Gastroesophageal sphincter (tissue), 4 donors: ENCODE data around the gene ZFYVE28. TPM values are rescaled to one million over a fixed set of nuclear protein-coding genes. Genes with fewer than 3 reads are reported as not detected.

Experiments
- ATAC-seq: fragments of 150-250 bp; one replicate; pipeline ENCODE4 v1.9.1; 2016; ENCODE audit warnings: mild to moderate bottlenecking, moderate library complexity
- H3K27ac ChIP-seq, 4 donors: fragments of 200-600 bp; sonication (generic) in 3 of 4; 1 replicate in 3 of 4; 2 replicates in 1 of 4; pipeline ENCODE4 v1.5.1; 2016 to 2019
- H3K27me3 ChIP-seq: fragments of 200-600 bp; sonication (generic); one replicate; pipeline ENCODE4 v1.5.1; 2019
- H3K36me3 ChIP-seq, 2 donors: fragments of 200-600 bp; sonication (generic); one replicate each; pipeline ENCODE4 v1.5.1; 2019; ENCODE audit warnings: control low read depth in 1 of 2
- H3K4me1 ChIP-seq, 3 donors: fragments of 200-600 bp; sonication (generic); 1 replicate in 2 of 3; 2 replicates in 1 of 3; pipeline ENCODE4 v1.5.1; 2016 to 2019; ENCODE audit warnings: control low read depth in 2 of 3
- H3K4me3 ChIP-seq, 2 donors: fragments of 200-600 bp; sonication (generic); one replicate each; pipeline ENCODE4 v1.5.1; 2019; ENCODE audit warnings: mild to moderate bottlenecking in 1 of 2, moderate library complexity in 1 of 2
- H3K9me3 ChIP-seq, 3 donors: fragments of 200-600 bp; sonication (generic); one replicate each; pipeline ENCODE4 v1.5.1; 2017 to 2019; ENCODE audit warnings: control low read depth in 2 of 3
- CTCF ChIP-seq, 4 experiments: fragments of 200-600 bp in 2 of 4; fragments of 450-650 bp in 2 of 4; sonication (generic) in 1 of 4; IDR thresholded peaks; one replicate each; pipeline ENCODE4 v1.5.1; 2017 to 2019; ENCODE audit warnings: antibody characterized with exemption in 4 of 4, mild to moderate bottlenecking in 2 of 4, moderate library complexity in 2 of 4
- EP300 ChIP-seq: sonication (generic); formaldehyde crosslinking; IDR thresholded peaks from one replicate; pipeline ENCODE4 v1.6.1; 2017; ENCODE audit warnings: antibody characterized with exemption, mild to moderate bottlenecking
- POLR2A ChIP-seq, 2 donors: fragments of 450-650 bp; IDR thresholded peaks; one replicate each; pipeline ENCODE4 v1.6.1; 2017; ENCODE audit warnings: antibody characterized with exemption in 2 of 2, mild to moderate bottlenecking in 2 of 2, moderate library complexity in 1 of 2
- POLR2AphosphoS5 ChIP-seq: sonication (generic); formaldehyde crosslinking; IDR thresholded peaks from one replicate; pipeline ENCODE4 v1.6.1; 2017; ENCODE audit warnings: antibody characterized with exemption
- WGBS, 2 donors: methylation state at CpG; one replicate each; pipeline ENCODE4 v1.1.5; 2018; ENCODE audit warnings: low coverage in 1 of 2; 5-methylcytosine and 5-hydroxymethylcytosine counted together
- total RNA-seq, 4 donors: library from RNA; depleted of rRNA; stranded (reverse); fragments of >200 nt; gene quantifications; one replicate each; pipeline ENCODE4 v1.1.0, GENCODE V29; 2016

Gene ZFYVE28
- total RNA-seq, 4 donors from 2014 or later, result 4.4 to 12.0 (median 8.2) TPM

- H3K27me3 ChIP-seq, result peaks cover 14% of the 10 kb centered on the region
- TF ChIP-seq POLR2AphosphoS5 (no peak), EP300 (no peak), CTCF (IDR thresholded peaks at IDR 0.05) (no peak), POLR2A (IDR thresholded peaks at IDR 0.05) (no peak)
- no peak overlapping the region for H3K4me3 ChIP-seq
- WGBS, 2 donors, result 83 to 100% methylated on average over 2 of the region's 15 CpGs
- H3K36me3 ChIP-seq, result no peaks in the 10 kb centered on the region
- ATAC-seq, result no peak
- H3K27ac ChIP-seq, result no peak overlapping the region
- H3K4me1 ChIP-seq, result peaks cover 0 to 20% (median 11%) of the 10 kb centered on the region in 3 donors
- H3K9me3 ChIP-seq, result no peaks in the 10 kb centered on the region
Measured at GRCh38 chr4:2461246-2461960, 43.0 kb upstream of the ZFYVE28 start.

- no peaks in the 10 kb centered on the region for H3K9me3 ChIP-seq
- H3K4me3 ChIP-seq, result no peak overlapping the region
- TF ChIP-seq CTCF (IDR thresholded peaks at IDR 0.05) (no peak), POLR2A (IDR thresholded peaks at IDR 0.05) (no peak), EP300 (no peak), POLR2AphosphoS5 (no peak)
- no peak overlapping the region for H3K27ac ChIP-seq
- WGBS, 2 donors, result 81 to 94% methylated on average over 9 to 12 of the region's 19 CpGs
- ATAC-seq, result no peak
- peaks cover 0 to 20% (median 11%) of the 10 kb centered on the region in 3 donors for H3K4me1 ChIP-seq
- peaks cover 17% of the 10 kb centered on the region for H3K27me3 ChIP-seq
- H3K36me3 ChIP-seq, result no peaks in the 10 kb centered on the region
Measured at GRCh38 chr4:2459589-2460349, 41.3 kb upstream of the ZFYVE28 start.

- TF ChIP-seq EP300, result no peak
- TF ChIP-seq POLR2AphosphoS5, result no peak
- TF ChIP-seq CTCF (IDR thresholded peaks at IDR 0.05), result no peak
- TF ChIP-seq POLR2A (IDR thresholded peaks at IDR 0.05), result no peak
- peaks cover 0 to 20% (median 11%) of the 10 kb centered on the region in 3 donors for H3K4me1 ChIP-seq
- no peaks in the 10 kb centered on the region for H3K36me3 ChIP-seq
- WGBS, 2 donors, result 78 to 80% methylated on average over 4 to 6 of the region's 38 CpGs
- H3K27me3 ChIP-seq, result peaks cover 17% of the 10 kb centered on the region
- no peak overlapping the region for H3K27ac ChIP-seq
- H3K4me3 ChIP-seq, result no peak overlapping the region
- H3K9me3 ChIP-seq, result no peaks in the 10 kb centered on the region
- ATAC-seq, result no peak
Measured at GRCh38 chr4:2458546-2459491, 40.4 kb upstream of the ZFYVE28 start.

- H3K4me1 ChIP-seq, result peaks cover 0 to 11% (median 6%) of the 10 kb centered on the region in 3 donors
- 76 to 84% methylated on average over 13 to 17 of the region's 24 CpGs for WGBS, 2 donors
- no peak for TF ChIP-seq EP300
- no peak for TF ChIP-seq POLR2AphosphoS5
- no peak for TF ChIP-seq CTCF (IDR thresholded peaks at IDR 0.05)
- TF ChIP-seq POLR2A (IDR thresholded peaks at IDR 0.05), result no peak
- no peak overlapping the region for H3K4me3 ChIP-seq
- H3K27ac ChIP-seq, result no peak overlapping the region
- H3K9me3 ChIP-seq, result no peaks in the 10 kb centered on the region
- H3K27me3 ChIP-seq, result peaks cover 17% of the 10 kb centered on the region
- ATAC-seq, result no peak
- H3K36me3 ChIP-seq, result no peaks in the 10 kb centered on the region
Measured at GRCh38 chr4:2457481-2458295, 39.2 kb upstream of the ZFYVE28 start.
